Coronary artery (tissue), 2 donors: ENCODE data around the gene KIAA1755.

Experiments
- DNase-seq: peaks from one replicate; pipeline ENCODE4 v3.0.0-alpha.2; 2017; ENCODE audit warnings: low spot score
- H3K27ac ChIP-seq, 2 donors: fragments of 200-600 bp; sonication (generic); one replicate each; pipeline ENCODE4 v1.5.1; 2016 to 2019
- H3K4me3 ChIP-seq: fragments of 200-600 bp; sonication (generic); 2 replicates; pipeline ENCODE4 v1.5.1; 2016; ENCODE audit warnings: mild to moderate bottlenecking, moderate library complexity
- CTCF ChIP-seq: fragments of 200-600 bp; sonication (generic); IDR thresholded peaks from one replicate; pipeline ENCODE4 v1.5.1; 2019; ENCODE audit warnings: antibody characterized with exemption

Gene KIAA1755

GRCh38 chr20:38169636-38170193 lies 90.8 kb downstream of the KIAA1755 start:
- TF ChIP-seq CTCF: no peak
- DNase-seq: peak; percentile 73
- H3K4me3 ChIP-seq: no peak overlapping the region
- peak overlapping the region; percentile 94 to 96 for H3K27ac ChIP-seq

- DNase-seq: peak; percentile 80
- H3K4me3 ChIP-seq: no peak overlapping the region
- TF ChIP-seq CTCF: no peak
- H3K27ac ChIP-seq: peak overlapping the region; percentile 94 to 96
These were observed 91.5 kb downstream of the KIAA1755 start for GRCh38 chr20:38168791-38169589.

GRCh38 chr20:38167851-38168760 lies 92.4 kb downstream of the KIAA1755 start:
- peak; percentile 99 for DNase-seq
- H3K27ac ChIP-seq: peak overlapping the region; percentile 94 to 96

GRCh38 chr20:38167328-38167850 lies 93.1 kb downstream of the KIAA1755 start:
- peak; percentile 71 for DNase-seq
- H3K27ac ChIP-seq: peak overlapping the region; percentile 94 to 96
- H3K4me3 ChIP-seq: no peak overlapping the region
- no peak for TF ChIP-seq CTCF

More at GRCh38 chr20:38167851-38168760, 92.4 kb downstream of the KIAA1755 start:
- H3K4me3 ChIP-seq: no peak overlapping the region
- no peak for TF ChIP-seq CTCF

- DNase-seq: no peak
- Histone ChIP-seq H3K27ac (peak overlapping the region; percentile 94 to 96), H3K4me3 (peak overlapping the region; percentile 82)
- TF ChIP-seq CTCF: no peak
These were observed 93.8 kb downstream of the KIAA1755 start for GRCh38 chr20:38166703-38167233.

GRCh38 chr20:38165966-38166702 lies 94.4 kb downstream of the KIAA1755 start:
- H3K27ac ChIP-seq: peak overlapping the region; percentile 94 to 96

More at GRCh38 chr20:38165966-38166702, 94.4 kb downstream of the KIAA1755 start:
- no peak for TF ChIP-seq CTCF
- H3K4me3 ChIP-seq: peak overlapping the region; percentile 82
- DNase-seq: peak; percentile 71
